MM.1S (cell line): ENCODE results near the gene APAF1.

Source experiments
- EZH2 ChIP-seq: fragments of 300-600 bp; sonication (generic); optimal IDR thresholded peaks from 2 replicates; pipeline ENCODE3; 2017; ENCODE audit warnings: low read depth, mild to moderate bottlenecking, antibody characterized with exemption, low read length, mixed read lengths
- TF ChIP-seq, protein P1 (sequence below): fragments of 300-600 bp; sonication (generic); IDR thresholded peaks from 2 replicates; pipeline ENCODE4 v1.5.1; 2016; ENCODE audit warnings: antibody characterized with exemption, low read length, mixed read lengths

DNA sequence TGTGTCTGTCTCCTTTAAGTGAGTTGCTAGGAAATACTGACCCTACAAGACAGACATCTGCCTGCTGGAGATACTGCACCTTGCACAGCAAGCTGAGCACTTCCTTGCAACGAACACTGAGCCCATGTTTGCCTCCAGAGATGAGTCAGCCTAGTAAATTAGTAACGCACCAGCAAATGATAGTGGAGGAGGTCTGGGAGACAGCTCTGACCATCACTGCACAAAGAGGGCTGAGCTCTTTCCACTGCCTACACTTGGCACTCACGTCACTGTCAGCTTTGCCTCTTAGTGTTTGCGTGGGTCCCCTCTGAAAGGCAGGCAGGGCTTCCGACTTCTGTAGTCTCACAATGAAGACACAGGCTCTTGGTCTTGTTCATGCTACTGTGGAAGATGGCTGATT lies 109.0 kb downstream of the APAF1 start:
- no peak for TF ChIP-seq EZH2
- TF ChIP-seq, protein P1, sequence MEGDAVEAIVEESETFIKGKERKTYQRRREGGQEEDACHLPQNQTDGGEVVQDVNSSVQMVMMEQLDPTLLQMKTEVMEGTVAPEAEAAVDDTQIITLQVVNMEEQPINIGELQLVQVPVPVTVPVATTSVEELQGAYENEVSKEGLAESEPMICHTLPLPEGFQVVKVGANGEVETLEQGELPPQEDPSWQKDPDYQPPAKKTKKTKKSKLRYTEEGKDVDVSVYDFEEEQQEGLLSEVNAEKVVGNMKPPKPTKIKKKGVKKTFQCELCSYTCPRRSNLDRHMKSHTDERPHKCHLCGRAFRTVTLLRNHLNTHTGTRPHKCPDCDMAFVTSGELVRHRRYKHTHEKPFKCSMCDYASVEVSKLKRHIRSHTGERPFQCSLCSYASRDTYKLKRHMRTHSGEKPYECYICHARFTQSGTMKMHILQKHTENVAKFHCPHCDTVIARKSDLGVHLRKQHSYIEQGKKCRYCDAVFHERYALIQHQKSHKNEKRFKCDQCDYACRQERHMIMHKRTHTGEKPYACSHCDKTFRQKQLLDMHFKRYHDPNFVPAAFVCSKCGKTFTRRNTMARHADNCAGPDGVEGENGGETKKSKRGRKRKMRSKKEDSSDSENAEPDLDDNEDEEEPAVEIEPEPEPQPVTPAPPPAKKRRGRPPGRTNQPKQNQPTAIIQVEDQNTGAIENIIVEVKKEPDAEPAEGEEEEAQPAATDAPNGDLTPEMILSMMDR: no peak
